Adrenal gland (tissue), 5 donors: Measurements from ENCODE around the gene ERC1.

Experiments
- POLR2A ChIP-seq, 2 donors: fragments of 450-650 bp; IDR thresholded peaks; one replicate each; pipeline ENCODE4 v1.6.1; 2017; ENCODE audit warnings: antibody characterized with exemption in 2 of 2, mild to moderate bottlenecking in 2 of 2, moderate library complexity in 1 of 2
- TF ChIP-seq, protein P1 (sequence below), 6 experiments: fragments of 450-650 bp in 4 of 6; fragments of 200-600 bp in 2 of 6; sonication (generic) in 1 of 6; IDR thresholded peaks; 1 replicate in 5 of 6; 2 replicates in 1 of 6; pipeline versions ENCODE4 v1.5.1 to v1.8.0; 2016 to 2021; ENCODE audit warnings: antibody characterized with exemption in 6 of 6, mild to moderate bottlenecking in 2 of 6, moderate library complexity in 1 of 6
- donor health status: DM: no; HTN: no; CAD: no.

DNA sequence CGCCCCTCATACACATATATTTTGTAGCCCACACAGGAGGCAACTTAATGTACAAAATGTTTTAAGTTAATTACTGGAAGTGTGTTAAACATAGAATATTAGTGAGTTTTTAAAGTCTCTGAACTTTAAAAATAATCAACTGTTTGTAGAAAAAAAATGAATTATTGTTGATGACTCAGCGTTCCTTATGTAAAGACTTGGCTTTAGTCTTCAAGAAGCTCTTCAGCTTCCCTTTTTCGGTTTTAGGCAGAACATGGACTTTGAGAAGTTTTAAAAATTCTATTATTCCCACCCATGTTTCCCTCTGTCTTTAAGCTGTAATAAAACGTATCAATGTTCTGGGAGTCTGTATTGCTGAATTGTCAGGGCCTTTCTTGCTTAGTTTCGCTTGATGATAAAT lies 333.9 kb downstream of the ERC1 start:
- TF ChIP-seq, protein P1, sequence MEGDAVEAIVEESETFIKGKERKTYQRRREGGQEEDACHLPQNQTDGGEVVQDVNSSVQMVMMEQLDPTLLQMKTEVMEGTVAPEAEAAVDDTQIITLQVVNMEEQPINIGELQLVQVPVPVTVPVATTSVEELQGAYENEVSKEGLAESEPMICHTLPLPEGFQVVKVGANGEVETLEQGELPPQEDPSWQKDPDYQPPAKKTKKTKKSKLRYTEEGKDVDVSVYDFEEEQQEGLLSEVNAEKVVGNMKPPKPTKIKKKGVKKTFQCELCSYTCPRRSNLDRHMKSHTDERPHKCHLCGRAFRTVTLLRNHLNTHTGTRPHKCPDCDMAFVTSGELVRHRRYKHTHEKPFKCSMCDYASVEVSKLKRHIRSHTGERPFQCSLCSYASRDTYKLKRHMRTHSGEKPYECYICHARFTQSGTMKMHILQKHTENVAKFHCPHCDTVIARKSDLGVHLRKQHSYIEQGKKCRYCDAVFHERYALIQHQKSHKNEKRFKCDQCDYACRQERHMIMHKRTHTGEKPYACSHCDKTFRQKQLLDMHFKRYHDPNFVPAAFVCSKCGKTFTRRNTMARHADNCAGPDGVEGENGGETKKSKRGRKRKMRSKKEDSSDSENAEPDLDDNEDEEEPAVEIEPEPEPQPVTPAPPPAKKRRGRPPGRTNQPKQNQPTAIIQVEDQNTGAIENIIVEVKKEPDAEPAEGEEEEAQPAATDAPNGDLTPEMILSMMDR (IDR thresholded peaks at IDR 0.05), result no peak
- no peak for TF ChIP-seq POLR2A (IDR thresholded peaks at IDR 0.05)
